Esophagus squamous epithelium (tissue), 4 donors: ENCODE data around the gene TRIM66.

Experiments
- CTCF ChIP-seq, 6 experiments: fragments of 450-650 bp in 4 of 6; fragments of 200-600 bp in 2 of 6; sonication (generic) in 2 of 6; IDR thresholded peaks; one replicate each; pipeline ENCODE4 v1.5.1; 2016 to 2019; ENCODE audit warnings: antibody characterized with exemption in 6 of 6, mild to moderate bottlenecking in 4 of 6, moderate library complexity in 4 of 6
- POLR2A ChIP-seq, 4 donors: fragments of 450-650 bp; IDR thresholded peaks; one replicate each; pipeline ENCODE4 v1.6.1; 2017; ENCODE audit warnings: antibody characterized with exemption in 4 of 4, mild to moderate bottlenecking in 4 of 4, moderate library complexity in 3 of 4

DNA sequence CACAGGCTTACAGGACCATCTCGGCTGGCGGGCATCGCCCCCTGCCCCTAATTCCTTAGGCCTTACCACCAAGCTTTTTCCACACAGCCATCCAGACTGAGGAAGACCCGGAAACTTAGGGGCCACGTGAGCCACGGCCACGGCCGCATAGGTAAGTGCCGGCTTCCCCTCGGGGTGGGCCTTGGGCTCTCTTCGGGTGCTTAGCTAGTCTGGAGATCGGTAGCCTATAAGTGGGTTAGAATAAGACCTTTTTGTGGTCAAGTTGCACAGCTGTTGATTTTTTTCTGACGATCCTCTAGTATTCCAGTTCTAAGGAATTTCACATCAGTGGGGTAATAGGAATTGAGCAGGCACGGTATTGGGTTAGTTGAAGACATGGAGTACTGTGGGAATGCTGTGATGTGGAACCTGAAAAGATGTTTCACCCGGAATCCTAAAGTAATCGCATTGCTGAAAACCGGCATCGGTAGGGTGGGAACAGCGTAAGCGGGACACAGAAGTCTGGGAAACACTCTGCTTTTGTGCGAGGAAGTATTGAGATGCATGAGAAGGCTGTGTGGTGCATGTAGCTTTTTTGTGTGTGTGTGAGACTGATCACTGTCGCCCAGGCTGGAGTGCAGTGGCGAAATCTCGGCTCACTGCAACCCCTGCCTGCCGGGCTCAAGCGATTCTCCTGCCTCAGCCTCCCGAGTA lies 796 bp upstream of the TRIM66 start:
- TF ChIP-seq CTCF (IDR thresholded peaks at IDR 0.05) = no peak
- TF ChIP-seq POLR2A (IDR thresholded peaks at IDR 0.05) = no peak
